H9 (cell line): ENCODE measurements around the gene WWC2. TPM values are rescaled to one million over a fixed set of nuclear protein-coding genes. Genes with fewer than 3 reads are reported as not detected.

Source experiments
- DNase-seq: peaks from one replicate; pipeline ENCODE4 v3.0.0-alpha.2; 2017
- H2AFZ ChIP-seq: one replicate; pipeline ENCODE4 v1.6.1; 2013; ENCODE audit warnings: mild to moderate bottlenecking, low read length, control low read depth, moderate library complexity
- H2AK5ac ChIP-seq: 2 replicates; pipeline ENCODE4 v1.6.1; 2013; ENCODE audit warnings: low read length, control low read depth, mixed read lengths; ENCODE audit not compliant: insufficient read length
- H2BK120ac ChIP-seq: one replicate; pipeline ENCODE4 v1.6.1; 2013; ENCODE audit warnings: low read depth, mild to moderate bottlenecking, low read length, control low read depth, inconsistent platforms; ENCODE audit not compliant: poor library complexity, severe bottlenecking
- H2BK12ac ChIP-seq: 2 replicates; pipeline ENCODE4 v1.6.1; 2013; ENCODE audit warnings: low read length, control low read depth, mixed read lengths, low read depth; ENCODE audit not compliant: insufficient read length
- H2BK15ac ChIP-seq: 2 replicates; pipeline ENCODE4 v1.6.1; 2013; ENCODE audit warnings: low read depth, low read length, control low read depth
- H2BK20ac ChIP-seq: one replicate; pipeline ENCODE4 v1.6.1; 2013; ENCODE audit warnings: low read depth, mild to moderate bottlenecking, low read length, control low read depth, inconsistent platforms; ENCODE audit not compliant: poor library complexity, severe bottlenecking
- H2BK5ac ChIP-seq: 2 replicates; pipeline ENCODE4 v1.6.1; 2013; ENCODE audit warnings: low read length, control low read depth, mixed read lengths; ENCODE audit not compliant: insufficient read length
- H3K14ac ChIP-seq: 2 replicates; pipeline ENCODE4 v1.6.1; 2013; ENCODE audit warnings: low read length, control low read depth; ENCODE audit not compliant: insufficient read depth
- H3K18ac ChIP-seq: 2 replicates; pipeline ENCODE4 v1.6.1; 2013; ENCODE audit warnings: low read depth, mild to moderate bottlenecking, mixed read lengths, low read length, control low read depth; ENCODE audit not compliant: insufficient read length
- H3K23ac ChIP-seq: 2 replicates; pipeline ENCODE4 v1.6.1; 2013; ENCODE audit warnings: low read length, control low read depth, mixed read lengths, low read depth; ENCODE audit not compliant: insufficient read length
- H3K23me2 ChIP-seq: 2 replicates; pipeline ENCODE4 v1.6.1; 2013; ENCODE audit warnings: low read depth, mild to moderate bottlenecking, mixed read lengths, low read length, control low read depth; ENCODE audit not compliant: insufficient read length, poor library complexity, severe bottlenecking
- H3K27ac ChIP-seq: 2 replicates; pipeline ENCODE4 v1.5.1; 2013; ENCODE audit warnings: low read length, control low read depth, mixed read lengths, low read depth; ENCODE audit not compliant: insufficient read length
- H3K27me3 ChIP-seq: 2 replicates; pipeline ENCODE4 v1.6.1; 2013; ENCODE audit warnings: low read length, control low read depth, inconsistent platforms; ENCODE audit not compliant: insufficient read depth
- H3K4ac ChIP-seq: 2 replicates; pipeline ENCODE4 v1.6.1; 2013; ENCODE audit warnings: low read depth, mild to moderate bottlenecking, control low read depth, inconsistent platforms, low read length, moderate library complexity
- H3K4me1 ChIP-seq: 2 replicates; pipeline ENCODE4 v1.6.1; 2013; ENCODE audit warnings: low read length, control low read depth, inconsistent platforms; ENCODE audit not compliant: insufficient read depth
- H3K4me2 ChIP-seq: 2 replicates; pipeline ENCODE4 v1.6.1; 2013; ENCODE audit warnings: low read length, control low read depth, mixed read lengths; ENCODE audit not compliant: insufficient read length, insufficient read depth
- H3K56ac ChIP-seq: 2 replicates; pipeline ENCODE4 v1.6.1; 2013; ENCODE audit warnings: low read depth, mild to moderate bottlenecking, mixed read lengths, low read length, control low read depth; ENCODE audit not compliant: insufficient read length
- H3K79me1 ChIP-seq: 2 replicates; pipeline ENCODE4 v1.6.1; 2013; ENCODE audit warnings: low read depth, mild to moderate bottlenecking, moderate library complexity, low read length, control low read depth, inconsistent platforms; ENCODE audit not compliant: insufficient read depth, poor library complexity, severe bottlenecking
- H3K79me2 ChIP-seq: 2 replicates; pipeline ENCODE4 v1.6.1; 2013; ENCODE audit warnings: low read length, control low read depth, inconsistent platforms; ENCODE audit not compliant: insufficient read depth
- H3K9ac ChIP-seq: 2 replicates; pipeline ENCODE4 v1.6.1; 2013; ENCODE audit warnings: low read length, control low read depth, mixed read lengths; ENCODE audit not compliant: insufficient read length; ENCODE audit errors: extremely low read depth
- H3K9me3 ChIP-seq: one replicate; pipeline ENCODE4 v1.6.1; 2013; ENCODE audit warnings: low read depth, low read length, inconsistent platforms; ENCODE audit not compliant: control insufficient read depth
- H3T11ph ChIP-seq: one replicate; pipeline ENCODE4 v1.6.1; 2013; ENCODE audit warnings: mild to moderate bottlenecking, low read length, control low read depth, inconsistent platforms
- H4K20me1 ChIP-seq: one replicate; pipeline ENCODE4 v1.6.1; 2013; ENCODE audit not compliant: control insufficient read depth, insufficient read length, insufficient read depth
- H4K5ac ChIP-seq: 2 replicates; pipeline ENCODE4 v1.6.1; 2013; ENCODE audit warnings: low read depth, mild to moderate bottlenecking, mixed read lengths, low read length, control low read depth; ENCODE audit not compliant: insufficient read length
- H4K8ac ChIP-seq: replicated peaks from 2 replicates; pipeline ENCODE4 v1.6.1; 2013; ENCODE audit warnings: low read length, control low read depth, mixed read lengths, low read depth; ENCODE audit not compliant: insufficient read length
- H4K91ac ChIP-seq: 2 replicates; pipeline ENCODE4 v1.6.1; 2013; ENCODE audit warnings: low read depth, mild to moderate bottlenecking, moderate library complexity, mixed read lengths, low read length, control low read depth; ENCODE audit not compliant: insufficient read length
- H3K27ac Mint-ChIP-seq, 3 experiments: 2 replicates in 2 of 3; 3 replicates in 1 of 3; pipeline ENCODE4 v1.8.0; 2020 to 2021; ENCODE audit warnings: mixed read lengths in 3 of 3, mild to moderate bottlenecking in 1 of 3, moderate library complexity in 1 of 3
- H3K27me3 Mint-ChIP-seq: 2 replicates; pipeline ENCODE4 v1.8.0; 2021; ENCODE audit warnings: low read depth, mild to moderate bottlenecking, moderate library complexity, mixed read lengths
- H3K36me3 Mint-ChIP-seq, 3 experiments: 2 replicates in 2 of 3; 3 replicates in 1 of 3; pipeline ENCODE4 v1.8.0; 2020 to 2021; ENCODE audit warnings: low read depth in 3 of 3, mixed read lengths in 3 of 3; ENCODE audit not compliant: insufficient read depth in 1 of 3
- H3K4me1 Mint-ChIP-seq, 2 experiments: 2 replicates each; pipeline ENCODE4 v1.8.0; 2020; ENCODE audit warnings: mixed read lengths in 2 of 2
- H3K4me3 Mint-ChIP-seq, 2 experiments: 2 replicates in 1 of 2; 3 replicates in 1 of 2; pipeline ENCODE4 v1.8.0; 2020 to 2021; ENCODE audit warnings: mild to moderate bottlenecking in 2 of 2, mixed read lengths in 2 of 2, moderate library complexity in 1 of 2
- H3K9me3 Mint-ChIP-seq, 2 experiments: 2 replicates in 1 of 2; 3 replicates in 1 of 2; pipeline ENCODE4 v1.8.0; 2020; ENCODE audit warnings: mild to moderate bottlenecking in 2 of 2, mixed read lengths in 2 of 2, moderate library complexity in 1 of 2
- CTCF ChIP-seq: fragments of 200-600 bp; sonication (generic); conservative IDR thresholded peaks from 3 replicates; pipeline ENCODE4 v1.8.0; 2021; ENCODE audit warnings: antibody characterized with exemption, mild to moderate bottlenecking
- WGBS: extraction: QIAGEN DNeasy Blood & Tissue Kit; methylation state at CpG from one replicate; pipeline ENCODE4 v1.1.7; 2013; ENCODE audit warnings: missing lambda C conversion rate, low lambda C conversion rate, mixed read lengths; ENCODE audit not compliant: insufficient read length; ENCODE audit errors: extremely low coverage; 5-methylcytosine and 5-hydroxymethylcytosine counted together
- long read RNA-seq: library from polyadenylated mRNA; unstranded; transcript quantifications from one replicate; pipeline ENCODE4 v2.0.0, GENCODE V29; 2020
- total RNA-seq: library from RNA; stranded (reverse); gene quantifications from 2 replicates; pipeline ENCODE4 v1.2.1, GENCODE V29; 2021

WWC2 gene
- total RNA-seq, result 99.3 and 106 TPM in 2 replicates
- long read RNA-seq, full-length matches to known transcripts, result 7 of 55 reads
- long read RNA-seq, partial matches to known transcripts, result 27 of 55 reads
- long read RNA-seq, other reads (novel, unspliced or antisense), result 21 of 55 reads

GRCh38 chr4:183098723-183099536 is at the start of gene WWC2:
Gene WWC2, plus strand, starts transcription at chr4:183099257. Its CDS starts 235 bp downstream, at chr4:183099492.
- H2BK120ac ChIP-seq, result peak within 1 kb of the TSS; percentile 71
- H2AFZ ChIP-seq, result no peak within 1 kb of the TSS
- no peak within 1 kb of the TSS for H3K56ac ChIP-seq
- H2BK15ac ChIP-seq, result no peak within 1 kb of the TSS
- no peaks in the 10 kb centered on the region for H3K9me3 Mint-ChIP-seq
- no peak for TF ChIP-seq CTCF
- no peak within 1 kb of the TSS for H4K8ac ChIP-seq
- H2BK12ac ChIP-seq, result peak within 1 kb of the TSS; percentile 26
- no peaks in the 10 kb centered on the region for H3K79me1 ChIP-seq
- H3K9ac ChIP-seq, result peak within 1 kb of the TSS; percentile 79
- no peaks in the 10 kb centered on the region for H3K9me3 ChIP-seq
- no peaks in the 10 kb centered on the region for H3K27me3 ChIP-seq
- no peak within 1 kb of the TSS for H3K23ac ChIP-seq
- H3K4me2 ChIP-seq, result peak within 1 kb of the TSS; percentile 93
- peak within 1 kb of the TSS; percentile 91 for H2BK5ac ChIP-seq
- H4K91ac ChIP-seq, result peak within 1 kb of the TSS; percentile 78
- peaks cover 6% of the 10 kb centered on the region; the same call in 1 of the 2 replicates for H3K4me1 ChIP-seq
- peaks cover 16% of the 10 kb centered on the region for H3K23me2 ChIP-seq
- H2AK5ac ChIP-seq, result no peak within 1 kb of the TSS
- WGBS, result no CpG with 5 or more reads among the region's 102 CpGs
- H3K14ac ChIP-seq, result peak within 1 kb of the TSS; percentile 91
- H3T11ph ChIP-seq, result no peak within 1 kb of the TSS
- peaks cover 0 to 3% (median 0%) of the 10 kb centered on the region in 3 experiments; a peak in 2 of 7 replicates for H3K36me3 Mint-ChIP-seq
- DNase-seq, result peak; percentile 95
- peak within 1 kb of the TSS; percentile 81 to 94 (median 91) for H3K27ac Mint-ChIP-seq
- H4K20me1 ChIP-seq, result no peaks in the 10 kb centered on the region
- peaks cover 27% of the 10 kb centered on the region; the same call in 1 of the 2 replicates for H3K79me2 ChIP-seq
- H3K27ac ChIP-seq, result peak within 1 kb of the TSS; percentile 83
- no peak within 1 kb of the TSS for H4K5ac ChIP-seq
- no peaks in the 10 kb centered on the region for H3K27me3 Mint-ChIP-seq
- H2BK20ac ChIP-seq, result no peak within 1 kb of the TSS
- peak within 1 kb of the TSS; percentile 82 to 91 for H3K4me3 Mint-ChIP-seq
- H3K4me1 Mint-ChIP-seq, result peaks cover 43 to 48% of the 10 kb centered on the region in 2 experiments
- H3K4ac ChIP-seq, result peak within 1 kb of the TSS; percentile 16; the same call in 1 of the 2 replicates
- peak within 1 kb of the TSS; percentile 87 for H3K18ac ChIP-seq
